ENCODE data around the gene PCYT2. TPM values are rescaled to one million over a fixed set of nuclear protein-coding genes. Genes with fewer than 3 reads are reported as not detected.

The PCYT2 gene
- total and polyA plus RNA-seq, 2 donors (not counting 3 experiments of a cell fraction or from before 2014, with no cell fraction given) = 52.0 to 57.1 TPM

GRCh38 chr17:81929253-81930141 lies 18.3 kb upstream of the PCYT2 start:
- H2AFZ ChIP-seq (ENCODE audit: low read depth, low read length) = no peak overlapping the region
- ChIA-PET POLR2A (no interaction called here), CTCF (interaction anchor here (0.6 to 2.1 kb wide), 5 partner anchors 7 to 90 kb away, joined by 3 to 8 read pairs (median 5); partner anchors contain the start of gene PYCR1)
- H3K4me2 ChIP-seq (ENCODE audit: insufficient read depth, low read length) = no peak overlapping the region
- no peak overlapping the region for H3K9ac ChIP-seq (replicated peaks; ENCODE audit: extremely low read depth, insufficient read depth, low read length)
- H3K27ac ChIP-seq (ENCODE audit: insufficient read depth, low read depth, low read length) = no peak overlapping the region
- H3K9me3 ChIP-seq (replicated peaks; ENCODE audit: control insufficient read depth, insufficient read depth, low read length) = no peaks in the 10 kb centered on the region
- peaks cover 25% of the 10 kb centered on the region for H3K79me2 ChIP-seq (ENCODE audit: control insufficient read depth, insufficient read depth, low read length)
- no peak for FAIRE-seq
- BruUV-seq (replicated peaks) = no TSS peak
- dilution Hi-C loops (cut with MboI; ENCODE audit: extremely low pct_ligation_motif_present, low sequenced_read_pairs) = no loop called here
- no peaks in the 10 kb centered on the region for H3K27me3 ChIP-seq (ENCODE audit: control insufficient read depth in 2 of 2, insufficient read depth in 2 of 2, low read length in 2 of 2)
- H3K4me1 ChIP-seq (ENCODE audit: control insufficient read depth, extremely low read depth, insufficient read depth, low read length) = peaks cover 9% of the 10 kb centered on the region
- H4K20me1 ChIP-seq (replicated peaks; ENCODE audit: control insufficient read depth, extremely low read depth, insufficient read depth, low read length) = no peaks in the 10 kb centered on the region
- intact Hi-C loops (cut with micrococcal nuclease) = loop anchor here (5.0 kb wide), 1 partner anchor 73 kb away; no protein-coding TSS in a partner anchor
- no peak for DNase-seq (ENCODE audit: low read depth, low spot score)
- no peaks in the 10 kb centered on the region for H3K9me1 ChIP-seq (replicated peaks; ENCODE audit: control insufficient read depth, extremely low read depth, insufficient read depth, low read length)
- H3K4me3 ChIP-seq (replicated peaks in 1 of 3; ENCODE audit: insufficient read depth in 1 of 3, low read depth in 1 of 3, low read length in 3 of 3) = no peak overlapping the region
- TF ChIP-seq GATA2 (IDR thresholded peaks at IDR 0.05; ENCODE audit: insufficient read depth, insufficient read length, low read depth, low read length) (no peak), CTCF (IDR thresholded peaks at IDR 0.05; ENCODE audit: extremely low read depth in 1 of 2, insufficient read depth in 1 of 2, low read depth in 1 of 2, low read length in 2 of 2) (no peak), JUN (IDR thresholded peaks at IDR 0.05; ENCODE audit: borderline replicate concordance, insufficient read depth, insufficient read length, low read depth) (no peak)
- H3K36me3 ChIP-seq (ENCODE audit: control insufficient read depth in 2 of 2, extremely low read depth in 1 of 2, insufficient read depth in 2 of 2, low read length in 2 of 2) = peaks cover 0 to 5% of the 10 kb centered on the region in 2 experiments

Measured in endothelial cell of umbilical vein (primary cell).